Amniotic epithelial cell (primary cell): ENCODE measurements around the gene EDIL3.
"Not testable (repeated sequence)": the region's sequence is repeated elsewhere in the genome, so short reads cannot be mapped to it uniquely, and the experiment has no call there.

ENCODE experiments used
- DNase-seq: peaks from one replicate; pipeline ENCODE4 v3.0.0-alpha.2; 2010; ENCODE audit warnings: low read depth

Gene EDIL3

GRCh38 chr5:84168841-84169240 is 215.8 kb downstream of the EDIL3 start:
- DNase-seq: no peak

DNA sequence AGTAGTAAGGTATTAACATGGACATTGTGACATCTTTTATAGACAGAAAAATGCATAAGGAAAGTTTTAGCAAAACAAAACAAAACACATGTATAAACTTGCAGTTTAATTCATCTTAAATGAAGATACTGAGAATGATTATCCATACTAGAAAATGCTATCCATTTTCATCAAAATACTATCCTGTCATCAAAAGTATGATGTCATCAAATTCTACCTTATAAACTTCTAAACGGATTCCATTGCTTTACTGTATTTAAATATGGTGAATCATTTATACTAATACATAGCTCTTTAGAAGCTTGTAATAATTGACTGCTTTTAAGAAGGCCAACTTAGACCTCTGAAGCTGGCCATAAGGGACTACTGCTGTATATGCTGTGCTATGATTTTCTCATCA is 221.0 kb downstream of the EDIL3 start:
- no peak for DNase-seq

DNA sequence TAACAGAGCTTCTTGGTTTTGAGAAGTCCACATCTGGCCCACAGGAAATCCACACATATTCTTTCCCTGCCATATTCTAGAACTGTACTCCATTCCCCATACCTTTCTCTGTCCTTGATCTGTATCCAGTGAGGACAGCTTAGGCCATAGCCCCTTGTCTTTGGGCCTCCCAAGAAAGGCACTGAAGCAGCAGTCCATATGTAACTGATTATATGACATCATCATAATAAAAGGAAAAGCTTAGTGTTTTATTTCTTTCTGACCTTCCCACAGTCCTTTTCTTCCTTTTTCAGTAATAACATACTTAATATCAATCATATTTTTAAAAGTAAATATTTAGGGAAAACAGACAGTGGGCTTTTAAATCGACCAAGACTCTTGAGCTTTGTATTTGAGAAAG is 222.0 kb downstream of the EDIL3 start:
- no peak for DNase-seq

GRCh38 chr5:84160650-84161049 is 224.0 kb downstream of the EDIL3 start:
- not testable (repeated sequence) for DNase-seq

GRCh38 chr5:84149094-84149493 is 235.6 kb downstream of the EDIL3 start:
- DNase-seq: no peak

DNA sequence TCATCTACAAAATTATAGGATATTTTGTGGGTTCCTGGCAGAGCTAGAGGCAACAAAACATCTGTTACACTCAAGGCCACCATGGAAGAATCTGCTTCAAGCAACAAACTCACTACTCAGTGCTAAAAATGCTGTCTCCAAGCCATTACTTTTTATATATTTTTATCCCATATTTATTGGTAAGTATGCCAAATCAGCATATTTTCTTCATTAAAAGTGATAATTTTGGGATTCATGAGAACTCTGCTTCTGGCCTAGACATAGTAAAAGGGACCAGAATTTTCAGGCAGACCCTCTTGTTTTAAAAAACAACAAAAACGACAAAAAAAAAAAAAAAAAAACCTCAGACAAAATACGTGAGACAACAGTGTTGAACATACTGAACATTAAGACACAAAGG is 236.0 kb downstream of the EDIL3 start:
- no peak for DNase-seq

GRCh38 chr5:84137541-84137940 is 247.1 kb downstream of the EDIL3 start:
- DNase-seq: no peak

DNA sequence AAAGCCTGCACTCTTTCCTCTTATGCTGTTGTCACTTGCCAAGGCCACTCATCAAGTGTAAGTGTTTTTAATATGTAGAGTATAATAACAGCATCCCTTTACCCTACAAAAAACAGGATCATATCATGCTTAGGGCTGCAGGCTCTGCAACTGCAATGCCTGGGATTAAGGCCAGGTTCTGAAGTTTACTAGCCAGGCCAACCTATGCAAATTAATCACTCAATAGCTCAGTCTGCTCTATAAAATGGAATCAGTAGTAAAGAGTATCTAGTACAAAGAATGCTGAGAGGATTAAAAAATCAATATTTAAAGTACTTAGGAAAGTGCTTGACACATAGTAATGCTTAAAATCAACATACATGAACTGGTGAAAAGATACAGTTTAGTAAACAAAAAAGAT is 253.3 kb downstream of the EDIL3 start:
- DNase-seq: no peak

DNA sequence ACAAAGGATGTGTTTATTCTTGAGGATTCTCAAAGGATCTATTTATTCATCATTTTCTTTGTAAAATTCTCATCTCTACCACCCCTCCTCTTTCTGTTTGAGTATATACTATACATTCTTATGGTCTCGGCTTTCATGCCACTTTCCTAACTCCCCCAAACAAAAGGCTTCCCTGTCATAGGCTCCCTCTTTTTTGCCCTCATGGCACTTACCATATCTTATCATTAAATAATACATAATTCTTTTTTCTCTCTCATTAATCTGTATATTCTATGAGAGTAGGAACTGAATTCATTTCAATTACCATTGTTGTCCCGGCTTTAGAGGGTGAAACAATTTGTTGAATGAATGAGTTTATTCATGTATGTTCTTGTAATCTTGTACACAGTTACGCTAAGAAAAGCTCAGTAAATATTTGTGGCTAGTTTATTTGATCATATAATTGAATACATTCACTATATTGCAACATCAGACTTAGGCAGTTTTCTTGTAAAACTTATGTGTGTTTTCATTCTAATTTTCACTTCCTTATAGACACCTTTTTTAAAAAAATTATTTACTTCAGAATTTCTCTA is 254.6 kb downstream of the EDIL3 start:
- DNase-seq: no peak

GRCh38 chr5:84125216-84125615 is 259.5 kb downstream of the EDIL3 start:
- DNase-seq: no peak

DNA sequence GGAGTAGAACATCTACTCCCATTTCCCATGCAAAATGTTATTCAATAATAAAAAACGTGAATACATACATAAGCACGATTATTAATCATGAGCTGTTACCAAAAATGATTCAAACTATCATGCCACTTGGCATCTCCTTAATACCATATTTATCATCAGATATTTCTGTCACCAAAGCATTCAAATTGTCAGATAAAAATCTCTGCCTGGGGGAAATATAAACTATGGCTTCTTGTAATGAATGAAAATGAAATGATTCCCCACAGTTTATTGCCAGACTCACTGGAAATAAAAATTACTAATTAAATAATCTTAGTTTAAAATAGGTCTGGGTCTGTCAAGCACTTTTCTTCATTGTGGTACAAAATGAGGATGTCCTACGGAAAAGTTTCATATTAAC is 265.4 kb downstream of the EDIL3 start:
- DNase-seq: no peak

GRCh38 chr5:84118551-84118950 is 266.1 kb downstream of the EDIL3 start:
- no peak for DNase-seq

- no peak for DNase-seq
Measured at GRCh38 chr5:84115727-84116126, 269.0 kb downstream of the EDIL3 start.

GRCh38 chr5:84113246-84114105 is 271.2 kb downstream of the EDIL3 start:
- no peak for DNase-seq

DNA sequence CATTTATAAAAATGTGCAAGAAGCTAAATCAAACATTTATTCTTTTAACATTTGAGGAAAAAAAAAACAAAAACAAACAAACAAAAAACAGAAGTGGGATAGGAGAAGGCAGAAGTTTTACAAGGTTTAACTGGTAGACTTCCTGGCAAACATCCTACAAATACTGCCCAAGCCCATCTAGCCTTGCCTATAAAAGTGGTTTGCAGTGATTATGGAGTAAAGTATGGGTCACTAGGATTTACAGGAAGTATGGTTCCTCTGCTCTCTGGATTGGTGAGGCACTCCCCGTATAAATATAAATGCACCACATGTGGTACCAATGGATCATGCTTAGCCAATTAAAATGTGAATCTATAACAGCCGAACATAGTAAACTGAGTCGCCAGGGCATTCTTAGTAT is 291.9 kb downstream of the EDIL3 start:
- DNase-seq: no peak

GRCh38 chr5:84091127-84091799 is 293.4 kb downstream of the EDIL3 start:
- no peak for DNase-seq

DNA sequence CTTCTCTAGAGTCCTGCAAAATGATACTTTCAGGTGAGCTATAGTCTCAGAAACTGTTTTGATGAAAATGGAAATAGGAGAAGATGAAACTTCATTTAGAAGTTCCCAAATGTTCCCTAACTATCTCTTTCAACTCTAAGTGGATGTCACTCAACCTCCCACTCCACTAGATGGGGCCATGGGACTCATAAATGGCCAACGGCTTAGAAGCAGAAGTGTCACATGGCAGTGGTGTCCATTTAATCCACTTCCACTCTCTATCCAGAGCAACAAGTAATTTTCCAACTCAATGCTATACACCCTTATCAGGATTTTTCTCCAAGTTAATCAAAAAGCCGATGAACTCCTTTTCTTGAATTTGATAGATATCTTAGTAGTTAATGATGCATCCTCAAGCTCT is 295.7 kb downstream of the EDIL3 start:
- DNase-seq: peak; percentile 70

DNA sequence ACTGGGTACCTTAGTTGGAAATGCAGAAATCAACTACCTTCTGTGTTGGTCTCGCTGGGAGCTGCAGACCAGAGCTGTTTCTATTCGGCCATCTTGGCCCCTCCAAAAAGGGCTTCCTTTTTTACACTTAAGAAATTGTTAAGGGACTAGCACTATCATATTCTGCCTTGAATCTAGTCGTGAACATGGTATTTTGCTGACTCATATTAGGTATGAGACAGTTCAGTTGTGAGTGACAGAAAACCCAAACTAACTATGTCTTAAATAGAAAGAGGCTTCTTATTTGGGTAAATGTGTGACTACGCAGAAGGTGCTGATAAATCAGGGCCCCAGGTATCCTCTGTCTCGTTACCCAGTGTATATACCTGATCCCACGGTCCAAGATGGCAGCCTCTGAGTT is 298.2 kb downstream of the EDIL3 start:
- DNase-seq: peak; percentile 2

GRCh38 chr5:84085387-84086041 is 299.2 kb downstream of the EDIL3 start:
- no peak for DNase-seq

- DNase-seq: no peak
Measured at GRCh38 chr5:84080908-84081307, 303.8 kb downstream of the EDIL3 start.

- DNase-seq: no peak
Measured at GRCh38 chr5:84072339-84072738, 312.3 kb downstream of the EDIL3 start.

GRCh38 chr5:84069608-84070179 is 315.0 kb downstream of the EDIL3 start:
- DNase-seq: no peak
